GM06990 (cell line): Measurements from ENCODE around the gene MCCC2.

ENCODE experiments used
- DNase-seq: peaks from one replicate; pipeline ENCODE4 v3.0.0-alpha.2; 2011; ENCODE audit not compliant: insufficient read length; ENCODE audit errors: extremely low read depth
- H3K27me3 ChIP-seq: replicated peaks from 2 replicates; pipeline ENCODE4 v1.6.0; 2011; ENCODE audit warnings: low read length; ENCODE audit not compliant: control insufficient read depth, insufficient read depth
- H3K36me3 ChIP-seq: 2 replicates; pipeline ENCODE4 v1.5.1; 2011; ENCODE audit warnings: low read length; ENCODE audit not compliant: control insufficient read depth, insufficient read depth
- H3K4me3 ChIP-seq: replicated peaks from 2 replicates; pipeline ENCODE4 v1.5.1; 2011; ENCODE audit warnings: low read depth, mild to moderate bottlenecking, control low read depth, low read length
- CTCF ChIP-seq: IDR thresholded peaks from 2 replicates; pipeline ENCODE4 v1.5.1; 2011; ENCODE audit warnings: low read length, control low read depth, mild to moderate bottlenecking, inconsistent platforms; ENCODE audit not compliant: insufficient read depth, poor library complexity, severe bottlenecking

MCCC2 gene

DNA sequence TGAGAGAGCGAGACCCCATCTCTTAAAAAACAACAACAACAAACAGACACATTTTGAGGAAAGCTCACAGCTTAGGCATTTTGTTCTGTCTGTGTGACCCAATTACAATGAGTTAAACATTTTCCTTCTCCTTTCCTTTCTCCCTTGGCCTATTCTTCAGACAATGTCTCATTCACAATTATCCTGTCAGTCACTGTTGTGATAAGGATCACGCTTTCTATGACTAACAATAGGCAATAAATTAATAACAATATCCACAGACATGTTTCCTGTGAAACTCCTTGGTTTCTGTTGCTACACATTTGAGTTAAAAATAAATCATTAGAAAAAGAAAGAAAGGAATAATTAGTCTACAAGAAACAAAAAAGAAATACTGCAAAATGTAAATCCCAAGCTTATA is 112.1 kb downstream of the MCCC2 start:
- H3K27me3 ChIP-seq: no peaks in the 10 kb centered on the region; the same call in 1 of the 2 replicates
- no peaks in the 10 kb centered on the region for H3K36me3 ChIP-seq
- no peak for TF ChIP-seq CTCF
- no peak for DNase-seq
- no peak overlapping the region for H3K4me3 ChIP-seq

- DNase-seq: no peak
- TF ChIP-seq CTCF: no peak
- no peaks in the 10 kb centered on the region; the same call in 1 of the 2 replicates for H3K27me3 ChIP-seq
- H3K36me3 ChIP-seq: no peaks in the 10 kb centered on the region
- no peak overlapping the region for H3K4me3 ChIP-seq
Measured at GRCh38 chr5:71699751-71700150, 112.6 kb downstream of the MCCC2 start.

DNA sequence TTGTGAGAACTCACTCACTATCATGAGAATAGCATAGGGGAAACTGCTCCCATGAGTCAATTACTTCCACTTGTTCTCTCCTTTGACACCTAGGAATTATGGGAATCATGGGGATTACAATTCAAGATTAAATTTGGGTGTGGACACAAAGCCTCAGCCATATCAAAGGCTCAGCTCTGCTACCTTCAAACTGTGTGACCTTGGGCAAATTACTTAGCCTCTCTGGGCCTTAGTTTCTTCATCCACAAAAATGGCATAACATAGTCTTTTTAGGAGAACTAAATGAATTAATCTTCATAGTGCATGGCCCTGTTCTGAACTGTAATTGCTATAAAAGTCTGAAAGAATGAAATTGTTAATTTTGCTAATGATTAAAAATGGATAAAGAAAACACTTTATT is 113.7 kb downstream of the MCCC2 start:
- Histone ChIP-seq H3K4me3 (no peak overlapping the region), H3K27me3 (no peaks in the 10 kb centered on the region), H3K36me3 (no peaks in the 10 kb centered on the region)
- no peak for TF ChIP-seq CTCF
- DNase-seq: no peak

- no peak for DNase-seq
- Histone ChIP-seq H3K27me3 (no peaks in the 10 kb centered on the region), H3K4me3 (no peak overlapping the region), H3K36me3 (no peaks in the 10 kb centered on the region)
- no peak for TF ChIP-seq CTCF
Measured at GRCh38 chr5:71701407-71701806, 114.3 kb downstream of the MCCC2 start.

GRCh38 chr5:71703941-71704340 is 116.8 kb downstream of the MCCC2 start:
- no peak for DNase-seq

More at GRCh38 chr5:71703941-71704340, 116.8 kb downstream of the MCCC2 start:
- no peaks in the 10 kb centered on the region for H3K36me3 ChIP-seq
- TF ChIP-seq CTCF: no peak
- no peak overlapping the region for H3K4me3 ChIP-seq
- no peaks in the 10 kb centered on the region for H3K27me3 ChIP-seq
